SK-N-SH (cell line): ENCODE measurements around the gene UCP2.

ENCODE experiments used
- EP300 ChIP-seq, 2 experiments: IDR thresholded peaks; 2 replicates each; pipeline versions ENCODE4 v1.4.0 to v1.6.1; 2012; ENCODE audit warnings: borderline replicate concordance in 1 of 2, low read depth in 1 of 2, low read length in 1 of 2
- MXI1 ChIP-seq: IDR thresholded peaks from 2 replicates; pipeline ENCODE4 v1.6.1; 2012; ENCODE audit warnings: mild to moderate bottlenecking, low read depth, low read length, improper control_type of control experiment
- POLR2AphosphoS5 ChIP-seq: IDR thresholded peaks from 2 replicates; pipeline ENCODE4 v1.6.1; 2012; ENCODE audit warnings: low read depth, low read length
- RXRA ChIP-seq: IDR thresholded peaks from 2 replicates; pipeline ENCODE4 v1.4.0; 2012; ENCODE audit warnings: low read depth, mild to moderate bottlenecking, borderline replicate concordance
- TF ChIP-seq, protein P1 (sequence below): fragments of 200-600 bp; sonication (generic); IDR thresholded peaks from 2 replicates; pipeline ENCODE4 v1.6.1; 2017; ENCODE audit warnings: antibody characterized with exemption, mild to moderate bottlenecking, moderate library complexity
- TF ChIP-seq, protein P2 (sequence below): fragments of 150-350 bp; IDR thresholded peaks from 2 replicates; pipeline ENCODE4 v1.6.1; 2017; ENCODE audit warnings: antibody characterized with exemption, low read length, low read depth, borderline replicate concordance

DNA sequence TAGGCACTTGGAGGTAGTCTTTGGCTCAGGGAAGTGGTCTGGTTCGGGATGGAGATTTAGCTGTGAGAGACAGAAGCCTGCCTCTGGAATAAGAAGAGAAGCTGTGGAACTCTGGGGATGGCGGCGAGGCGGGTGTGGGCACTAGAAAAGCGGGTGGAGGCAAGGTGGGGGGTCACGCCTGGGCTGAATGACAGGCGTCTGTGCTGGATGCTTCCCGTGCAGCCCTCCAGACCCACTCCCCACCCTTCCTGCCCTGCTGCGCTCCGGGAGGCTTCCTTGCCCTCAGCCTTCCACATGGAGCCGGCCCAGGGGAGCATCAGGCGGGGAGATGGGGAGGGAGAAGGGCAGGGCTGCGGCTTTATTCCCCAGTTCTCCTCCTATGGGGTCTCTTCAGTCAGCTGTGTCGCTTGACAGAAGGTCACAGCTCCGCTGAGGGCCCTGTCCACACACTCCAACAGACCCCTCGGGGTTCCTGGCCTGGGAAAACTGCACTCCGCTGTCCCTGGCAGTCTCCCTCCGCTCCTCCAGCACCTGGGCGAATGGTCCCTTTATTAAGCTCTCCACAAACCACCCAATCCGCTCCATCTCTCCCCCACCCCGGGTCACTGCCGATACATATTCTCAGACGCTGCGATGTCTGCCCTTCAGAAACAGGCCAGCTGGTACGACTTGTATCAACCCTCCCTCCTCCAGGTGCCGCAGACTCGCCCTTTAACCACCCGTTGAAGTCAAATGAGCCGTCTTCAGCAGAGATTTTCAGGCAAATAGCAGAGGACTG, 25.6 kb downstream of the UCP2 start:
- TF ChIP-seq, protein P1, sequence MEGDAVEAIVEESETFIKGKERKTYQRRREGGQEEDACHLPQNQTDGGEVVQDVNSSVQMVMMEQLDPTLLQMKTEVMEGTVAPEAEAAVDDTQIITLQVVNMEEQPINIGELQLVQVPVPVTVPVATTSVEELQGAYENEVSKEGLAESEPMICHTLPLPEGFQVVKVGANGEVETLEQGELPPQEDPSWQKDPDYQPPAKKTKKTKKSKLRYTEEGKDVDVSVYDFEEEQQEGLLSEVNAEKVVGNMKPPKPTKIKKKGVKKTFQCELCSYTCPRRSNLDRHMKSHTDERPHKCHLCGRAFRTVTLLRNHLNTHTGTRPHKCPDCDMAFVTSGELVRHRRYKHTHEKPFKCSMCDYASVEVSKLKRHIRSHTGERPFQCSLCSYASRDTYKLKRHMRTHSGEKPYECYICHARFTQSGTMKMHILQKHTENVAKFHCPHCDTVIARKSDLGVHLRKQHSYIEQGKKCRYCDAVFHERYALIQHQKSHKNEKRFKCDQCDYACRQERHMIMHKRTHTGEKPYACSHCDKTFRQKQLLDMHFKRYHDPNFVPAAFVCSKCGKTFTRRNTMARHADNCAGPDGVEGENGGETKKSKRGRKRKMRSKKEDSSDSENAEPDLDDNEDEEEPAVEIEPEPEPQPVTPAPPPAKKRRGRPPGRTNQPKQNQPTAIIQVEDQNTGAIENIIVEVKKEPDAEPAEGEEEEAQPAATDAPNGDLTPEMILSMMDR, result no peak
- no peak for TF ChIP-seq MXI1
- TF ChIP-seq, protein P2, sequence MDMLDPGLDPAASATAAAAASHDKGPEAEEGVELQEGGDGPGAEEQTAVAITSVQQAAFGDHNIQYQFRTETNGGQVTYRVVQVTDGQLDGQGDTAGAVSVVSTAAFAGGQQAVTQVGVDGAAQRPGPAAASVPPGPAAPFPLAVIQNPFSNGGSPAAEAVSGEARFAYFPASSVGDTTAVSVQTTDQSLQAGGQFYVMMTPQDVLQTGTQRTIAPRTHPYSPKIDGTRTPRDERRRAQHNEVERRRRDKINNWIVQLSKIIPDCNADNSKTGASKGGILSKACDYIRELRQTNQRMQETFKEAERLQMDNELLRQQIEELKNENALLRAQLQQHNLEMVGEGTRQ, result no peak
- no peak for TF ChIP-seq POLR2AphosphoS5
- TF ChIP-seq EP300 (IDR thresholded peaks at IDR 0.05; ENCODE audit: borderline replicate concordance in 1 of 2, low read depth in 1 of 2, low read length in 1 of 2), result no peak
- no peak for TF ChIP-seq RXRA
